Panc1 (cell line): ENCODE data around the gene PTS. TPM values are rescaled to one million over a fixed set of nuclear protein-coding genes. Genes with fewer than 3 reads are reported as not detected.

ENCODE experiments used
- ATAC-seq: fragments of 200-7000 bp; cut with Tn5 transposase; 2 replicates; pipeline ENCODE4 v1.9.1; 2020; ENCODE audit warnings: mild to moderate bottlenecking, moderate library complexity
- BruUV-seq: library from RNA; stranded (reverse); fragments of 400-500 nt; replicated peaks from 2 replicates; lab custom pipeline; 2021; lab: Mats Ljungman, UMichigan
- CTCF ChIA-PET: fragments of 300-600 bp; sonication (Branson Sonifier 250); formaldehyde crosslinking; loops from one replicate; lab custom pipeline; 2022; ENCODE audit warnings: antibody characterized with exemption; lab: Charles Lee
- POLR2A ChIA-PET: fragments of 300-600 bp; sonication (Branson Sonifier 250); formaldehyde crosslinking; loops from one replicate; lab custom pipeline; 2022; ENCODE audit warnings: antibody characterized with exemption; lab: Charles Lee
- DNase-seq: peaks from one replicate; pipeline ENCODE4 v3.0.0-alpha.2; 2010; ENCODE audit warnings: low read depth, low spot score
- H3K27ac ChIP-seq: 2 replicates; pipeline ENCODE4 v1.5.1; 2011; ENCODE audit warnings: mild to moderate bottlenecking, low read length, inconsistent platforms
- H3K27me3 ChIP-seq: fragments of 200-500 bp; sonication (Bioruptor generic); 2 replicates; pipeline ENCODE4 v1.6.0; 2014; ENCODE audit warnings: low read length, inconsistent platforms; ENCODE audit not compliant: control insufficient read depth, insufficient read depth
- H3K36me3 ChIP-seq: fragments of 200-500 bp; sonication (Bioruptor generic); 2 replicates; pipeline ENCODE4 v1.5.1; 2014; ENCODE audit warnings: inconsistent platforms, mild to moderate bottlenecking, low read length, moderate library complexity; ENCODE audit not compliant: control insufficient read depth, insufficient read depth
- H3K4me1 ChIP-seq: 2 replicates; pipeline ENCODE4 v1.5.1; 2011; ENCODE audit warnings: inconsistent platforms, mild to moderate bottlenecking, low read length, moderate library complexity; ENCODE audit not compliant: control insufficient read depth, insufficient read depth
- H3K4me3 ChIP-seq, 2 experiments: 2 replicates each; pipeline ENCODE4 v1.5.1; 2011 to 2012; ENCODE audit warnings: low read depth in 2 of 2, low read length in 2 of 2, mild to moderate bottlenecking in 2 of 2, inconsistent platforms in 1 of 2, moderate library complexity in 1 of 2
- H3K9me3 ChIP-seq: fragments of 200-500 bp; sonication (Bioruptor generic); 2 replicates; pipeline ENCODE4 v1.5.1; 2014; ENCODE audit warnings: low read depth, mild to moderate bottlenecking, inconsistent platforms, low read length, moderate library complexity; ENCODE audit not compliant: control insufficient read depth, insufficient read depth
- CTCF ChIP-seq: fragments of 450-650 bp; IDR thresholded peaks from 2 replicates; pipeline ENCODE4 v1.5.1; 2017; ENCODE audit warnings: mild to moderate bottlenecking
- POLR2AphosphoS5 ChIP-seq: IDR thresholded peaks from 2 replicates; pipeline ENCODE4 v1.6.1; 2012; ENCODE audit warnings: mild to moderate bottlenecking, low read depth, low read length, moderate library complexity
- REST ChIP-seq, 2 experiments: IDR thresholded peaks; 2 replicates each; pipeline ENCODE4 v1.6.1; 2011 to 2012; ENCODE audit warnings: low read depth in 2 of 2, control low read depth in 1 of 2, low read length in 1 of 2, mild to moderate bottlenecking in 1 of 2, moderate library complexity in 1 of 2; ENCODE audit not compliant: insufficient read depth in 1 of 2
- SIN3A ChIP-seq: IDR thresholded peaks from 2 replicates; pipeline ENCODE4 v1.6.1; 2012; ENCODE audit warnings: low read depth, mild to moderate bottlenecking, low read length, moderate library complexity, borderline replicate concordance; ENCODE audit not compliant: insufficient read depth
- TCF7L2 ChIP-seq: IDR thresholded peaks from 2 replicates; pipeline ENCODE4 v1.6.1; 2011; ENCODE audit warnings: mild to moderate bottlenecking, low read depth, low read length, inconsistent platforms
- in situ Hi-C: cut with HindIII; loops from 2 replicates; pipeline ENCODE4 v1.10.0; 2016; ENCODE audit warnings: low sequenced_read_pairs, low pct_unique_long_range_greater_than_20kb
- intact Hi-C: fragments of 100-400 bp; cut with micrococcal nuclease; formaldehyde crosslinking; loops from one replicate; pipeline ENCODE4 v1.10.0; 2022; ENCODE audit not compliant: unreplicated experiment
- total RNA-seq: library from RNA; stranded (reverse); gene quantifications from one replicate; pipeline ENCODE4 v1.2.1, GENCODE V29; 2021; ENCODE audit not compliant: unreplicated experiment

Gene PTS
- total RNA-seq, 1 experiment from 2014 or later, result 64.2 TPM

DNA sequence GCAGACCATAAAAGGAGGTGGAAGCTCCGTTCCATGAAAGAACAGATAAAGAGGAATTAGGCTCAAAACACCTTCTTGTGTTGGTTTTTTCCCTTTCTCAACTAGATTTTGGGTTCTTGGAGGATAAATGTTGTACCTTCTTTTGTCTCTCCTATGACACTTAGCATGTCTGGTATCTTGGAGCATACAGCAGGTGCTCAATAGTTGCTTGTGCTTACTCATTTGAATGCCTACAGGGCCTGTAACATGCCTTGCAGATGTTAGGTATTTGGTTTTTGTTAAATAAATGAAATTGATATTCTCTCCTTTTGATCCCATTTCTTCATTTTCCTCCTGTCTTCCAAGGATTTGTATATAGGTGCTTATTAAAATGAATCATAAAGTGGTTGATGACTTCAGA is 50.8 kb downstream of the PTS start:
- in situ Hi-C loops (no loop called here), intact Hi-C loops (no loop called here)
- DNase-seq (no peak), ATAC-seq (no peak)
- no peak overlapping the region for H3K27ac ChIP-seq
- no peaks in the 10 kb centered on the region for H3K36me3 ChIP-seq
- POLR2A ChIA-PET, result no interaction called here
- peaks cover 2% of the 10 kb centered on the region; the same call in 1 of the 2 replicates for H3K27me3 ChIP-seq
- TF ChIP-seq POLR2AphosphoS5 (no peak), CTCF (no peak), SIN3A (no peak), REST (IDR thresholded peaks at IDR 0.05; ENCODE audit: insufficient read depth in 1 of 2, low read depth in 2 of 2, low read length in 1 of 2) (no peak), TCF7L2 (no peak)
- no peaks in the 10 kb centered on the region for H3K9me3 ChIP-seq
- CTCF ChIA-PET, result interaction anchor here (0.7 kb wide), 1 partner anchor 10 kb away, joined by 3 read pairs; no protein-coding TSS in a partner anchor
- no peak overlapping the region for H3K4me3 ChIP-seq
- H3K4me1 ChIP-seq, result peaks cover 4% of the 10 kb centered on the region; the same call in 1 of the 2 replicates
- BruUV-seq, result no TSS peak

DNA sequence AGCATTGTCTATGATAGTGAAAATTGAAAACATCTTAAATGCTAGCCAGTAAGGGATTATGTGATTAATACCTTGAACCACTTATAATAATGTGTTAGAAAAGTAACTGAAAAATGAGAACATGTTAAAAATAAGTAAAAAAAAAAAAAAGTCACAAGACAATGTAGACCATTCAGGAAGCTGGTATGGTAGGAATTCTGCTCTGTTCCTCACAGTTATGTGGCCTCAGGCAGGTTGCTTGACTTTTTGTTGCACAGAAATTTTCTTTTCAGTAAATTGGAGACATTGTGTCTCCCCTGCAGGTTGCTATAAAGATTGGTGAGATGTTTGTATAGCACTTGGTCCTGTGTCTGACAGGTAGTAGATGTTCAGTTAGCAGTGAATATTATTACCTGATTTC is 51.7 kb downstream of the PTS start:
- Histone ChIP-seq H3K4me1 (peaks cover 4% of the 10 kb centered on the region; the same call in 1 of the 2 replicates), H3K27me3 (peaks cover 2% of the 10 kb centered on the region), H3K27ac (no peak overlapping the region), H3K4me3 (no peak overlapping the region), H3K9me3 (no peaks in the 10 kb centered on the region), H3K36me3 (no peaks in the 10 kb centered on the region)
- ChIA-PET CTCF (no interaction called here), POLR2A (no interaction called here)
- in situ Hi-C loops (no loop called here), intact Hi-C loops (no loop called here)
- no peak for TF ChIP-seq POLR2AphosphoS5
- no peak for TF ChIP-seq CTCF
- TF ChIP-seq SIN3A, result no peak
- no peak for TF ChIP-seq REST (IDR thresholded peaks at IDR 0.05; ENCODE audit: insufficient read depth in 1 of 2, low read depth in 2 of 2, low read length in 1 of 2)
- no peak for TF ChIP-seq TCF7L2
- ATAC-seq, result no peak
- DNase-seq, result no peak
- no TSS peak for BruUV-seq
